GM12864 (cell line): ENCODE results near the gene ASL.

Source experiments
- DNase-seq: peaks from one replicate; pipeline ENCODE4 v3.0.0-alpha.2; 2011; ENCODE audit warnings: low read depth
- H3K4me3 ChIP-seq: 2 replicates; pipeline ENCODE4 v1.5.1; 2011; ENCODE audit warnings: mild to moderate bottlenecking, low read depth, low read length, control low read depth
- TF ChIP-seq, protein P1 (sequence below): IDR thresholded peaks from 2 replicates; pipeline ENCODE4 v1.5.1; 2011; ENCODE audit warnings: low read depth, mild to moderate bottlenecking, moderate library complexity, low read length, control low read depth, inconsistent platforms; ENCODE audit errors: missing control alignments

The ASL gene

GRCh38 chr7:66082083-66082482 lies 6.5 kb downstream of the ASL start:
- DNase-seq = no peak
- H3K4me3 ChIP-seq = no peak overlapping the region
- TF ChIP-seq, protein P1, sequence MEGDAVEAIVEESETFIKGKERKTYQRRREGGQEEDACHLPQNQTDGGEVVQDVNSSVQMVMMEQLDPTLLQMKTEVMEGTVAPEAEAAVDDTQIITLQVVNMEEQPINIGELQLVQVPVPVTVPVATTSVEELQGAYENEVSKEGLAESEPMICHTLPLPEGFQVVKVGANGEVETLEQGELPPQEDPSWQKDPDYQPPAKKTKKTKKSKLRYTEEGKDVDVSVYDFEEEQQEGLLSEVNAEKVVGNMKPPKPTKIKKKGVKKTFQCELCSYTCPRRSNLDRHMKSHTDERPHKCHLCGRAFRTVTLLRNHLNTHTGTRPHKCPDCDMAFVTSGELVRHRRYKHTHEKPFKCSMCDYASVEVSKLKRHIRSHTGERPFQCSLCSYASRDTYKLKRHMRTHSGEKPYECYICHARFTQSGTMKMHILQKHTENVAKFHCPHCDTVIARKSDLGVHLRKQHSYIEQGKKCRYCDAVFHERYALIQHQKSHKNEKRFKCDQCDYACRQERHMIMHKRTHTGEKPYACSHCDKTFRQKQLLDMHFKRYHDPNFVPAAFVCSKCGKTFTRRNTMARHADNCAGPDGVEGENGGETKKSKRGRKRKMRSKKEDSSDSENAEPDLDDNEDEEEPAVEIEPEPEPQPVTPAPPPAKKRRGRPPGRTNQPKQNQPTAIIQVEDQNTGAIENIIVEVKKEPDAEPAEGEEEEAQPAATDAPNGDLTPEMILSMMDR = no peak

DNA sequence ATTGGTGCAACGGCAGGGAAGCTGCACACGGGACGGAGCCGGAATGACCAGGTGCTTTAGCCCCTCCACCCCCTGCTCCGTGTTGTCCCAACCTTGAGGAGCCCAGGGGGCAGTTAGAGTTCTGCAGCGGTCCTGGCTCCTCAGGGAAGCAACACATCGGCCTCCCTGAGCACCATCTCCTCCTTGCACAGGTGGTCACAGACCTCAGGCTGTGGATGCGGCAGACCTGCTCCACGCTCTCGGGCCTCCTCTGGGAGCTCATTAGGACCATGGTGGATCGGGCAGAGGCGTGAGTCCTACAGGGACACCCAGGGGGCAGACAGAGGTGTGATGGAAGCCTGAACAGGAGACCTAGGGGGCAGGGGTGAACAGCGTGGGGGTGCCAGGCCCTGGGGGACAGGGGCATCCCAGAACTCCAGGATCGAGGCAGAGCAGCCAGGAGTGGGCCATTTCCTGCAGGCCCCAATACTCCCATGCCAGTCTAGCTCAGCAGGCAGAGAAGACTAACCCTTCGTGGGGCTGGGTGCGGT lies 7.3 kb downstream of the ASL start:
- TF ChIP-seq, protein P1 = no peak
- no peak overlapping the region for H3K4me3 ChIP-seq
- no peak for DNase-seq

DNA sequence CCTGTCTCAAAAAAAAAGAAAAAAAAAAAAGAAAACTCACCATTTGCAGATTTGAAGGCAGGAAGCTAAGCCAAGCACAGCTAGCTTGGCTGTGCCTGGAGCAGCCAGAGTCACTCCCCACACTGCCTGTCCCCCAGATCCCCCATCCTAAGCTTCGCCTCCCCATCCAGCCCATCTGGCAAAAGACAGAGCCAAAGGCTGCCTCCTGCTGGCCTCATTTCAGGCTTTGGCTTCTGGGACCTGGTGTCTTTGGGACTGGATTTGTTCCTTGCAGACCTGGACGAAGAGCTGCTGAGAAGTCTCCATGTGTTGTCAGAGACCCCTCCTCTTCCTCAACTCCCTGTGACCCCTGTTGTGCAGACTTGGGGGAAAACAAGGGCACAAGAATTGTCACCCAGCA lies 8.1 kb downstream of the ASL start:
- TF ChIP-seq, protein P1 = no peak
- DNase-seq = no peak
- H3K4me3 ChIP-seq = no peak overlapping the region

GRCh38 chr7:66088861-66089838 lies 13.5 kb downstream of the ASL start:
- TF ChIP-seq, protein P1 = no peak
- H3K4me3 ChIP-seq = no peak overlapping the region
- DNase-seq = no peak

- DNase-seq = no peak
- H3K4me3 ChIP-seq = no peak overlapping the region
- TF ChIP-seq, protein P1 = no peak
These were observed 17.0 kb downstream of the ASL start for GRCh38 chr7:66092654-66093053.

DNA sequence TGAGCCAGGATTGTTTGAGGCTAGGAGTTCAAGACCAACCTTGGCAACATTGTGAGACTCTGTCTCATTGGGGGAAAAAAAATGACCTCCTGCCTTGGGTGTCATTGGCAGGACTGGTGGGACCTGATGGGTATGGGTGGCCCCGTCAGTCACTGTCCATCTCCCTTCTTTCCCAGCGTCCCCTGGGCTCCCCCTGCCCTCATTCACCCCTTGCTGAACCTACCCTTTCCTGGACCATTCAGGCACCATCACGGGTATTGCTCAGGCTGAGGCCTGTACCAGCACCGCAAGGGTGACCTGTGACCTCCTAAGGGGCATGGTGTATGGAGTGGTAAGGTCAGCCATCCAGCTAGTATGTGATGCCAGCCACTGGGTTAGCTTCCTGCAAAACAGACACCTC lies 19.4 kb downstream of the ASL start:
- TF ChIP-seq, protein P1 = no peak
- DNase-seq = no peak

DNA sequence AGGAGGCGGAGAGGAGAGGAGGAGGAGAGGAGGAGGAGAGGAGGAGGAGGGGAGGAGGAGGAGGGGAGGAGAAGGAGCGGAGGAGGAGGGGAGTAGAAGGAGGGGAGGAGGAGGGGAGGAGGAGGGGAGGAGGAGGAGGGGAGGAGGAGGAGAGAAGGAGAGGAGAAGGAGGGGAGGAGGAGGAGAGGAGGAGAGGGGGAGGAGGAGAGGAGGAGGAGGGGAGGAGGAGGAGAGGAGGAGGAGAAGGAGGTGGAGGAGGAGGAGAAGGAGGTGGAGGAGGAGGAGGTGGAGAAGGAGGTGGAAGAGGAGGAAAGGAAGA lies 23.6 kb downstream of the ASL start:
- H3K4me3 ChIP-seq = no peak overlapping the region
- no peak for DNase-seq
- TF ChIP-seq, protein P1 = no peak

More for the DNA sequence above, 19.4 kb downstream of the ASL start:
- H3K4me3 ChIP-seq = no peak overlapping the region
